Measurements from ENCODE around the gene TRERF1. TPM values are rescaled to one million over a fixed set of nuclear protein-coding genes. Genes with fewer than 3 reads are reported as not detected.

Gene TRERF1
- total RNA-seq, 1 experiment from 2014 or later: 13.9 TPM

DNA sequence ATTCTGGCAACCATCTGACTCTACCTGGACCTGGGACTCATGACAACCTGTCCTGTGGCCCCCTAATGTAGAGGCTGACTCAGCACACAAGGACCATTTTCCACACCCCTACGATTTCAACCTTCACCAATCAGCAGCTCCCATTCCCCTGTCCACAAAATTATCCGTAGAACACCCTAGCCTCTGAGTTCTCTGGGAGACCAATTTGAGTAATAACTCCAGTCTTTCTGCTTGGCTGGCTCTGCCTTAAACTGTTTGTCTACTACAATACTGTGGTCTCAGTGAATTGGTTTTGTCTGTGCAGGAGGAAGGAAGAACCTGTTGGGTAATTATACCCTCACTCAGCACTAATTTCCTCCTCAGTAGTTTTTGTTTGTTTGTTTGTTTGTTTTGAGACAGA lies 134.7 kb downstream of the TRERF1 start:
- Histone ChIP-seq H3K9me2 (replicated peaks; ENCODE audit: low read length) (no peaks in the 10 kb centered on the region), H3K9me3 (ENCODE audit: low read length) (no peaks in the 10 kb centered on the region), H3K4me3 (ENCODE audit: low read length) (no peak overlapping the region), H3F3A (ENCODE audit: low read length, unreplicated experiment) (peaks cover 15% of the 10 kb centered on the region), H3K4me1 (ENCODE audit: insufficient read depth, low read length) (peaks cover 70% of the 10 kb centered on the region), H3K27me3 (ENCODE audit: low read length) (no peaks in the 10 kb centered on the region), H3K36me3 (ENCODE audit: low read depth, low read length) (0 out of 2 replicates have a peak, but pooled peaks cover 3% of the 10 kb centered on the region), H2AFZ (ENCODE audit: low read length) (no peak overlapping the region), H4K20me1 (ENCODE audit: low read length) (no peaks in the 10 kb centered on the region), H3K79me2 (ENCODE audit: low read length) (peaks cover 67% of the 10 kb centered on the region), H3K4me2 (ENCODE audit: low read length) (peak overlapping the region; percentile 76), H3K27ac (ENCODE audit: low read length) (peak overlapping the region; percentile 99), H3K9ac (ENCODE audit: low read length) (peak overlapping the region; percentile 84)
- TF ChIP-seq EZH2phosphoT487 (IDR thresholded peaks at IDR 0.05; ENCODE audit: borderline replicate concordance, low read length) (no peak), EZH2 (IDR thresholded peaks at IDR 0.05; ENCODE audit: low read length, unreplicated experiment) (no peak)
- TF ChIP-seq, protein P1, sequence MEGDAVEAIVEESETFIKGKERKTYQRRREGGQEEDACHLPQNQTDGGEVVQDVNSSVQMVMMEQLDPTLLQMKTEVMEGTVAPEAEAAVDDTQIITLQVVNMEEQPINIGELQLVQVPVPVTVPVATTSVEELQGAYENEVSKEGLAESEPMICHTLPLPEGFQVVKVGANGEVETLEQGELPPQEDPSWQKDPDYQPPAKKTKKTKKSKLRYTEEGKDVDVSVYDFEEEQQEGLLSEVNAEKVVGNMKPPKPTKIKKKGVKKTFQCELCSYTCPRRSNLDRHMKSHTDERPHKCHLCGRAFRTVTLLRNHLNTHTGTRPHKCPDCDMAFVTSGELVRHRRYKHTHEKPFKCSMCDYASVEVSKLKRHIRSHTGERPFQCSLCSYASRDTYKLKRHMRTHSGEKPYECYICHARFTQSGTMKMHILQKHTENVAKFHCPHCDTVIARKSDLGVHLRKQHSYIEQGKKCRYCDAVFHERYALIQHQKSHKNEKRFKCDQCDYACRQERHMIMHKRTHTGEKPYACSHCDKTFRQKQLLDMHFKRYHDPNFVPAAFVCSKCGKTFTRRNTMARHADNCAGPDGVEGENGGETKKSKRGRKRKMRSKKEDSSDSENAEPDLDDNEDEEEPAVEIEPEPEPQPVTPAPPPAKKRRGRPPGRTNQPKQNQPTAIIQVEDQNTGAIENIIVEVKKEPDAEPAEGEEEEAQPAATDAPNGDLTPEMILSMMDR (conservative IDR thresholded peaks at IDR 0.05; ENCODE audit: low read depth, low read length): no peak
- ATAC-seq (peak; percentile 3; the same call in 1 of the 2 replicates), DNase-seq (peak; percentile 45)
- intact Hi-C loops (cut with micrococcal nuclease): loop anchor here (1.0 kb wide), 2 partner anchors 21 to 134 kb away; partner anchors contain the start of gene TRERF1
- ChIA-PET POLR2A (ENCODE audit: unreplicated experiment) (interaction anchor here (0.7 kb wide), 1 partner anchor 39 kb away, joined by 3 read pairs; no protein-coding TSS in a partner anchor), CTCF (no interaction called here)
- BruUV-seq (replicated peaks): no TSS peak

DNA sequence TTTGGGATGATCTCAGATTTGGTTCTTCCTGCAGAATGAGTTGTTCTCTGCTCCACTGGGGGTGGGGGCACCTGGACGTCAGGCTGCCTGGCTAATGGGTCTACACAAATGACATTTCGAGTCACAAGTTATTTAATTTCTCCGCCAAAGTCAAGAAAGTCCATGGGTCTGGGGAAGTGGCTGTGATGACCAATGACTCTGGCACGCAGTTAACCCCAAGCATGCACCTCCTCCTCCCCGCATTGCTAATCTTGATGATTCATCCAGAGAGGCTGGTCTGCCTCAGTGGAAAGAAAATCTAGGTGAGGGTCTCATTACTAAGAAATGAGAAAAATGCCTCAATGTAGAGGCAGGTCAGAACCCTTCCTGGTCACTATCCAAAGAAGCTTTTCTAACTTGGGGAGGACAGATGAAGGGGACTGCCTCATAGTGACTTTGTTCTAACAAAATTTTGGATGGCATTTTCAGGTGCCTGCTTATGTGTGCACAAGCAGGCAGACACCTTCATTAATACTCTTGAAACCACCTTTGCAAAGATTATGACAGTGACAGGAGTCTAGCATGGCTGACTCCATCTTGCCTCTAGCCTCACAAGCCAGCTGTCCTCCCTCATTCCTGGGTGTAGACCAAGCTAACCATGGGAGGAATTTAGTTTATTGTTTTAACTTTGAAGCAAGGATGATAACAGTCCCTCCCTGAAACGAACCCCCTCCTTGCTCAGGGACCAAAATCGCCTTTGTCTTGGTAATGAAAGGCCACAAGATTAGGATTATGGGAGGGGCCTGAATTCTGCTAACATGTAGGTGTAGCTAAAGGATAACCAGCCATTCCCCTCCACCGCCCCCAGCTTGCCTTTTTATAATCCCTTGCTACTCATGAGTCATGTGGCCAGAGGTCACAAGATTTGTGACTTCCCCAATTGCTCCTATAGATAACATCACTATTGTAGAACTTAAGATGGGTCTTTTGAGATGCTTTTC lies 135.4 kb downstream of the TRERF1 start:
- Histone ChIP-seq H3F3A (ENCODE audit: low read length, unreplicated experiment) (peaks cover 15% of the 10 kb centered on the region), H3K79me2 (ENCODE audit: low read length) (peaks cover 62% of the 10 kb centered on the region), H3K27me3 (ENCODE audit: low read length) (no peaks in the 10 kb centered on the region), H3K36me3 (ENCODE audit: low read depth, low read length) (0 out of 2 replicates have a peak, but pooled peaks cover 3% of the 10 kb centered on the region), H3K4me2 (ENCODE audit: low read length) (peak overlapping the region; percentile 76), H4K20me1 (ENCODE audit: low read length) (no peaks in the 10 kb centered on the region), H3K4me1 (ENCODE audit: insufficient read depth, low read length) (peaks cover 63% of the 10 kb centered on the region), H3K9ac (ENCODE audit: low read length) (peak overlapping the region; percentile 84), H3K4me3 (ENCODE audit: low read length) (peak overlapping the region; percentile 33; the same call in 1 of the 2 replicates), H3K9me2 (replicated peaks; ENCODE audit: low read length) (no peaks in the 10 kb centered on the region), H3K9me3 (ENCODE audit: low read length) (no peaks in the 10 kb centered on the region), H3K27ac (ENCODE audit: low read length) (peak overlapping the region; percentile 99), H2AFZ (ENCODE audit: low read length) (no peak overlapping the region)
- TF ChIP-seq EZH2phosphoT487 (IDR thresholded peaks at IDR 0.05; ENCODE audit: borderline replicate concordance, low read length): no peak
- TF ChIP-seq, protein P1 (conservative IDR thresholded peaks at IDR 0.05; ENCODE audit: low read depth, low read length): no peak
- TF ChIP-seq EZH2 (IDR thresholded peaks at IDR 0.05; ENCODE audit: low read length, unreplicated experiment): no peak
- ChIA-PET POLR2A (ENCODE audit: unreplicated experiment) (interaction anchor here (0.7 kb wide), 1 partner anchor 40 kb away, joined by 3 read pairs; no protein-coding TSS in a partner anchor), CTCF (no interaction called here)
- intact Hi-C loops (cut with micrococcal nuclease): loop anchor here (1.0 kb wide), 2 partner anchors 22 to 135 kb away; partner anchors contain the start of gene TRERF1
- DNase-seq (peak; percentile 99), ATAC-seq (peak; percentile 86)
- BruUV-seq (replicated peaks): TSS peak; percentile 32
